Coronary artery (tissue), 2 donors: Measurements from ENCODE around the gene ACVRL1.

Experiments
- DNase-seq: peaks from one replicate; pipeline ENCODE4 v3.0.0-alpha.2; 2017; ENCODE audit warnings: low spot score
- H3K27ac ChIP-seq, 2 donors: fragments of 200-600 bp; sonication (generic); one replicate each; pipeline ENCODE4 v1.5.1; 2016 to 2019
- H3K4me3 ChIP-seq: fragments of 200-600 bp; sonication (generic); 2 replicates; pipeline ENCODE4 v1.5.1; 2016; ENCODE audit warnings: mild to moderate bottlenecking, moderate library complexity
- TF ChIP-seq, protein P1 (sequence below): fragments of 200-600 bp; sonication (generic); IDR thresholded peaks from one replicate; pipeline ENCODE4 v1.5.1; 2019; ENCODE audit warnings: antibody characterized with exemption

Gene ACVRL1

DNA sequence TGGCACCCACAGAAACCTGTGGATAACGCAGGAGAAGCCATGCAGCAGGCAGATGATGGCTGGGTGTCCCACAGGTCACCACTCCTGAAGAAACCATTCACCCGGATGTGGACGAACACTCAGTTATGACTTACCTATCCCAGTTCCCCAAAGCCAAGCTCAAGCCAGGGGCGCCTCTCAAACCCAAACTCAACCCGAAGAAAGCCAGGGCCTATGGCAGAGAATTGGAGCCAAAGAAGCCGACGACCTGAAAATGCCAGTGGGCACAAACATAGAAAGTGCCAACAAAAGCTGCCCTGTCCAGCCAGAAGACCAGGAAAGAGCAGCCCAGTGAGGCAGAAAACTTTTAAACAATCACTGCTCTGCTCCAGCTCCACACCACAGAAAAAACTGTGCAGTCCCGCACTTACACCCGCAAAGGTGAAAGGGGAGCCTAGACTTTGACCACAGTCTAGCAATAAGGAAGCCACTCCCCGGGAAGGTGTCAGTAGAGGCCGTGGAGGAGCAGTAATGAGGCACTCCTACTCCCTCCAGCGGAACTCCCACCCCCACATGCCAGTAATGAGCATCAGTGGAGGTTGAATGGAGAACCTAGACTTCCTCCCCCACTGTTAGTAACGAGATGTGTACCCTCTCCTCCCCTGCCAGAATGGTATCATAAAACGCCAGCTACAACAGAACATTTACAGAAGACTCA, 6.0 kb upstream of the ACVRL1 start:
- TF ChIP-seq, protein P1, sequence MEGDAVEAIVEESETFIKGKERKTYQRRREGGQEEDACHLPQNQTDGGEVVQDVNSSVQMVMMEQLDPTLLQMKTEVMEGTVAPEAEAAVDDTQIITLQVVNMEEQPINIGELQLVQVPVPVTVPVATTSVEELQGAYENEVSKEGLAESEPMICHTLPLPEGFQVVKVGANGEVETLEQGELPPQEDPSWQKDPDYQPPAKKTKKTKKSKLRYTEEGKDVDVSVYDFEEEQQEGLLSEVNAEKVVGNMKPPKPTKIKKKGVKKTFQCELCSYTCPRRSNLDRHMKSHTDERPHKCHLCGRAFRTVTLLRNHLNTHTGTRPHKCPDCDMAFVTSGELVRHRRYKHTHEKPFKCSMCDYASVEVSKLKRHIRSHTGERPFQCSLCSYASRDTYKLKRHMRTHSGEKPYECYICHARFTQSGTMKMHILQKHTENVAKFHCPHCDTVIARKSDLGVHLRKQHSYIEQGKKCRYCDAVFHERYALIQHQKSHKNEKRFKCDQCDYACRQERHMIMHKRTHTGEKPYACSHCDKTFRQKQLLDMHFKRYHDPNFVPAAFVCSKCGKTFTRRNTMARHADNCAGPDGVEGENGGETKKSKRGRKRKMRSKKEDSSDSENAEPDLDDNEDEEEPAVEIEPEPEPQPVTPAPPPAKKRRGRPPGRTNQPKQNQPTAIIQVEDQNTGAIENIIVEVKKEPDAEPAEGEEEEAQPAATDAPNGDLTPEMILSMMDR = no peak
- DNase-seq = peak; percentile 64
- Histone ChIP-seq H3K27ac (no peak overlapping the region), H3K4me3 (no peak overlapping the region)

DNA sequence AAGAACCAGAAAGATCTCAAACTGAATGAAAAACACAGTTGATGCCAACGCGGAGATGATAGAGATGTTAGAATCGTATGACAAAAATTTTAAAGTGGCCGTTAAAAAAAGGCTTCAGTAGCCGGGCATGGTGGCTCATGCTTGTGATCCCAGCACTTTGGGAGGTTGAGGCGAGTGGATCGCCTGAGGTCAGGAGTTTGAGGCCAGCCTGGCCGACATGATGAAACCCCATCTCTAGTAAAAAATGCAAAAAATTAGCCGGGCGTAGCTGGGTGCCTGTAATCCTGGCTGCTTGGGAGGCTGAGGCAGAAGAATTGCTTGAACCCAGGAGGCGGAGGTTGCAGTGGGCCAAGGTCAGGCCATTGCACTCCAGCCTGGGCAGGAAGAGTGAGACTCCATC, 5.4 kb upstream of the ACVRL1 start:
- DNase-seq = peak; percentile 28
- Histone ChIP-seq H3K27ac (no peak overlapping the region), H3K4me3 (no peak overlapping the region)
- TF ChIP-seq, protein P1 = no peak

DNA sequence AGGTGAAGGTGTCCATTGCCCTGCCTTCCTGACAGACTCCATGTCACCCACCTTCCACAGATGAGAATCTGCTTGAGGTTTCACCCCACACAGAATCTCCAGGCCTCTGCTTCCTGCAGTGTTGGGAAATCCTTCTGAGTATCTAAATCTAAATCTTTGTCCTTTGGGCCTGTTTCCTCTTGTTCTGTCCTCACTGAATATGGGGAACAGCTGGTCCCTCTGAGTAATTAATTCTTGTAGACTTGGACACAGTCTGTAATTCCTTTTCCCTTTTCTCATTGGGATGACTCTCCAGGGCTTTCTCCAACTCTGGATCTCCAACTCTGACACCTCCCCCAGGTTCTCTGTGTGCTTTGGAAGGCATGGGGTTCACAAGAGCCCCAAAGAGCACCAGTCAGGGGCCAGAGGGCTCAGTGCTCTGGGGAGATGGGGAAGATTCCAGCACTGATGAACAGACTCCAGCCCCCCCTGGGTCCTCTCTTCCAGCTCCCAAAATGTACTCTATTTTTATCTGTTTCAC, 2.3 kb upstream of the ACVRL1 start:
- TF ChIP-seq, protein P1 = no peak
- Histone ChIP-seq H3K4me3 (no peak overlapping the region), H3K27ac (peak overlapping the region; percentile 58 to 90)
- DNase-seq = no peak

DNA sequence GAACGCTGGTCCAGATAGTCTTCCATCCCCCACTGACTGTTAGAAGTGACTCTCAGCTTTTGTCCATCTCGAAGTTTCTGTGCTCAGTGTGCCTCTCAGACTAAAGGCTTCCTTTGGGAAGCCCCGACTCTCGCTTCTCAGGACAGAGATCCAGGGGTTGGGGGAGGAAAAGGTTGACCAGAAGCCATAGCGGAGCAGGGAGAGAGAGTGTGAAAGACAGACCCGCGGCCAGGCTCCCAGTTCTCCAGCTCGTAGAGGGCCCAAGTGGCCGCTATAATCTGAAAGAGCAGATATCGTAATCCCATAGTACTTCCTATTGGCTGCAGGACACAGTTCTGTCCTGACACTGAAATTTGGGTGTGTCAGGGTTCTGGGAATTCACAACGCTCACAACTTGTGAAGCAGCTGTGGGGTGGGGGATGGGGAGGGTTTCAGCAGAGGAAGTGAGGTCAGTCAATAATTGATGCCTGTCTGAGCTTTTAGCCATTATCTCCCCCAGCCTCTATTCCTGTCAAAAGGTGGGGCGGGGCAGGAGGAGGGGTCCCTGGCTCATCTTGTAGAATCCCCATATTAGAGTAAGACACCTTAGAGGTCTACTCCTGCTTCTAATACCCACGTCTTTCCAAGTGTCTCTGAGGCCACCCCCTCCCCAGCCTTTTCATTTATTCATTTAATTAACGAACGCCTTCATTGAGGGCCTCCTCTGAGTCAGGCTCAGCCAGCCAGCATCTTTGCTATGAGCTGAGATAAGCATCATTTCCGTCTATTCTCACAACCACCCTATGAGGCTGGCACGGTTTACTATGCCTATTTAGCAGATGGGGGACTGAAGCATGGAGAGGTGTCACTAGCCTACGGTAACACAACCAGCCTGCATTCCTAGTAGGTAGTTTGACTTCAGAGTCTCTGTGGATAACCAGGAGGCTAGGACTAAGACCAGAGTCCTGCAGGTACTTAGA, 1.6 kb upstream of the ACVRL1 start:
- TF ChIP-seq, protein P1 = no peak
- H3K27ac ChIP-seq = peak overlapping the region; percentile 58 to 90
- DNase-seq = peak; percentile 76

DNA sequence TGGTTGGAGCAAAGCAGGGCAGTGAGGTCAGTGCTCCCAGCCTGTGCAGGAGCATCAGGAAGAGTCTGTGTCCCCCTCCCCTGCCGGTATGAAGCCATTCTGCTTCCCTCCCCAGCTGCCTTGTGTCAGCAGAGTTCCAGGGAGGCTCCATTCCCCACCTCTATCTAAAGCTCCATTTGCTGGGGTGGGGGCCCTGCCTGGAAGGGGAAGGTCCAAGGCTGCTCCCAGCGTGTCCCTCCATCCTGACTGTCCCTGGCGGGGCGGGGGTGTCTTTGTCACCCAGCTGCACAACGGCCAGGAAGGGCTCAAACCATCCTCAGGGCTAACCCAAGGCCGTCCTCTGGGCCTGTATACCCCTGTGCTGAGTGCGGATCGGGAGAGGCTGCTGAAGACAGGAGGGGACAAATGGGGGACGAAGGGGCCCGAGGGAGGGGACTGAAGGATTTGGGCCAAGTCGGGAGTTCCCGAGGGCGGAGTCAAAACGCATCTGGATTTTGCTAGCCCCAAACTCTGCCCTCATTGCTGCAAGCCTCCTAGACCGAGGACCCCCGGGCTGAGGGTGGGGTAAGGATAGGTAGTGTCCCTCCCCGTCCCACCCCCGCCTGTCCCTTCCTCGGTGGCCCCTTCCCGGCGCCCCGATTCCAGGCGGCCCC, 748 bp upstream of the ACVRL1 start:
- Histone ChIP-seq H3K27ac (peak overlapping the region; percentile 58 to 90), H3K4me3 (peak overlapping the region; percentile 81)
- DNase-seq = peak; percentile 69
- TF ChIP-seq, protein P1 = no peak

More for the DNA sequence above, 1.6 kb upstream of the ACVRL1 start:
- peak overlapping the region; percentile 81 for H3K4me3 ChIP-seq

DNA sequence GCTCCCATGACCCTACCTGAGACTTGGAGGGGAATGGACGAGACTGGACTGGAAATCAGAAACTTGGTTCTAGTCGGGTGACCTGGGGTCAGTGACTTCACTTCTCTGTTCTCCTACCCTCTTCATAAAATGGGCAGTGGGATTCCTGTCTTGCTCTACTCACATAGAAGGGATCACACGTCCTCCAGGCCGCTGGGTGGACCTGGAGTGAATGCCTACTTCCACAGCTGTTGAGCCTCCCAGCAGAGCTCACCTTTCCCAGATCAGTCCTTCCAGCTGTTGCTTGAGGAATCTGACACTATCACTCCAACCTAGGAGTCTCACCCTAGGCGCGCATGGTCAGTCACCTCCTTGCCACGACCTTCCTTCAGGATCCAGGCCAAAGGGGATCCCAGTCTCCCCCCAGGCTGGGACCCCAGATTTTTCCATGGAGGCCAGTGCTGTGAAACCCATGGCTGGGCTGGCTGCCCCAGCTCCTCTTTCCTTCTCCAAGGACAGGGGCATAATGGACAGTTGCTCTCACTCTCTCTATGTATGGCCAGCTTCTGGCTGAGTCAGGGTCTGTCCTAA, 637 bp downstream of the ACVRL1 start:
- Histone ChIP-seq H3K4me3 (peak overlapping the region; percentile 81), H3K27ac (peak overlapping the region; percentile 58 to 90)
- DNase-seq = no peak
- TF ChIP-seq, protein P1 = no peak
